NCI-H1694 treated with DMSO at 0.1 percent for 48 hours (cell line): ENCODE data around the gene PRELP.
A peak's percentile ranks its signal among the peaks of the same experiment; 100 is the strongest.
"Not testable (repeated sequence)": the region's sequence is repeated elsewhere in the genome, so short reads cannot be mapped to it uniquely, and the experiment has no call there.

Experiments used
- DNase-seq: peaks from one replicate; lab custom pipeline; 2025; lab: John Stamatoyannopoulos, UW

The PRELP gene

DNA sequence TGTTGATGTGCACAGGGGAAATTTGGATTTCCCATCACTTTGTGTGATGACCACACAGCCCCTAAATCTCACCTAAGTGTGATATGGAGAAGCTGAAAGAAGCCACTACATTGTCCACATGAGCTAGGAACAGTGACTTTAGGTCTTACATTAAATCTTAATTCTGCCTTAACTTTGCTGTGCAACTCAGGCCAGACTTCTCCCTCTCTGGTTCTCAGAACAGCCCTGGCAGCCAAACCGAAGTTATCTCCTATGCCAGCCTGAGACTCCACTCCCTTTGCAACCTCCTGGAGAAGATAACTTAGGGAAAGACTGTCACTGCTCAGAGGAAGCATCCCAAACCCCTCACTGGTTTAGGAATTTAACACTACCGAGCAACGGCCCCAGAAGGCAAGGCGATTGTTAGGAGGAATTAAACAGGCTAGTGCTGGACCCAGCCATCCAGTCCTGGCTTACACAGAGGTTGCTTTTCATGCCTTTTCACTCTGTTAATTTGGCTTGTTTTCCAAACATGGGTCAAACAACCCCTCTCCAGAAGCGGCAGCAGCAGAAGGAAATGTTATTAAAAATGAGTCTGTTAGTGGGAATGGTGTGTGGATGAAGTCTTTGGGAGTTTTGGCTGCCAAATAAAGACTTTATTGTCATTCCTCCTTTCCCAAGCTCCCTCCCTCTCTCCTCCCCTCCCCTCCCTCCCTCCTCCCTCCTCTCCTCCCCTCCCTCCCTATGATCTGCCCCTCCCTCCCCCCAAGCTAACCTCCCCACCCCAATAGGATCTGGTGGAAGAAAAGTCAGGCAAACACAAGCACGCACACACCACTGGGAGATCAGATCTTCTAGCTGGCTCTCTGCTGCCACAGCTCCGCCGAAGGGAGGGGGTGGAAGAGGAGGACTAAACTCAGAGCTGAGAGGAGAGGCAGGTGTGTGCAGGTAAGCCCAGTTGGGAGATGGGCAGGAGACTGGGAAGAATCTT is at the start of gene PRELP:
Gene PRELP (plus strand): TSS at position 795 of the 970 bp plus-strand sequence. CDS start 7,379 bp downstream, outside the sequence.
- peak; percentile 64 for DNase-seq

DNA sequence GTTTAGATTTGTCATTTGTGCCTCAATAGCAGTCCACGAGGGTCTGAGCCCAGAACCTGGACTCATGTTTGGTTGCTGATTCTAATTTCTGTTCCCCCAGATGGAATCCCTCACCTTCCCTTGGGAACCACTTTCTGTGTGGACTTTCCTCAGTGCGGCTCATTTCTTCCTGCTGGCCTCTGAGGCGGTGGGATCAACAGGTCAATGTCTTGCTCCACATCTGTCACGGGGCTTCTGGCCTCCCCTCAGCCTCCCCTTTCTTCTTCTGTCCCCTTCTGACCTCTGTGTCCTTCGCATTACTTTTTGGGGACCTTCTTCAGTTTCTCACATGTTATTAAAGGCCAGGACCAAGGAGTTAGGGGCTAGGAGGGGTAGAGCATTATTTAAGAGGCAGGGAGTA is 49.2 kb upstream of the PRELP start:
- no peak for DNase-seq

DNA sequence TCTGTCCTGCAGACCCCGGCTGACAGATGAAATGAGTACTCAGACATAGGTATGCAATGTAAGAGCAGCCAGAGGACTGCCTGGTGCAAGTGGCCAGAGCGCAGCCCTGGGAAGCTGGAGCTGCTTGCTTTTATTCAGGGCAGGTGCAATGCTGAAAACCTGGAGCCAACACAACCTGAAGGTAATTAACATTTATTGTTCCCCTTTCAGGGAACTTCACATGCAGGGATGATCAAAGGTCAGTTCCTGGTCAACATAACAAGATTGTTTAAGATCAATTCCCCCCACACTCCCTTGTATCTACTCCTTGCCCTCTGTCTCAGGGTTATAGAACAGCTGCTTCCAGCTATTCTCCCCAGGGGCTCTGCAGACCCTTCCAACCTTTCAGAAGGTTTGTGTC is 48.7 kb upstream of the PRELP start:
- DNase-seq = no peak

DNA sequence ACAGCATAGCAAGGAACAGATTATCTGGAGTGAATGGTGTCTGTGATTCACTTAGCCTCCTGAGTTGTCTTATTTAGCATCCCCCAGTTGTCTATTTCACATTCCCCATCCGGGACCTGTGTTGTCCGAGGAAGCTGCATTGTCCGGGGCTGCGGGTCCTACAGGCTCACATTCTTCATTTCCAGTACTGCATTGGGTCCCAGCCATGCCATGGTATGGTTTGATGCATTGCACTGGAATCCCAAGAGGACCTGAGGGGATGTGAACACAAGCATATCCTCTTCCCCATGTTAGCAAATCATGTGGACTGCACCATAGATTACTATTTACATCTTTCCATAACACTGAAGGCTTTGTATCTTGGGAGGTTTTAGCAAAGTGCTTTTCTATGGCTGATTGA is 48.2 kb upstream of the PRELP start:
- no peak for DNase-seq

DNA sequence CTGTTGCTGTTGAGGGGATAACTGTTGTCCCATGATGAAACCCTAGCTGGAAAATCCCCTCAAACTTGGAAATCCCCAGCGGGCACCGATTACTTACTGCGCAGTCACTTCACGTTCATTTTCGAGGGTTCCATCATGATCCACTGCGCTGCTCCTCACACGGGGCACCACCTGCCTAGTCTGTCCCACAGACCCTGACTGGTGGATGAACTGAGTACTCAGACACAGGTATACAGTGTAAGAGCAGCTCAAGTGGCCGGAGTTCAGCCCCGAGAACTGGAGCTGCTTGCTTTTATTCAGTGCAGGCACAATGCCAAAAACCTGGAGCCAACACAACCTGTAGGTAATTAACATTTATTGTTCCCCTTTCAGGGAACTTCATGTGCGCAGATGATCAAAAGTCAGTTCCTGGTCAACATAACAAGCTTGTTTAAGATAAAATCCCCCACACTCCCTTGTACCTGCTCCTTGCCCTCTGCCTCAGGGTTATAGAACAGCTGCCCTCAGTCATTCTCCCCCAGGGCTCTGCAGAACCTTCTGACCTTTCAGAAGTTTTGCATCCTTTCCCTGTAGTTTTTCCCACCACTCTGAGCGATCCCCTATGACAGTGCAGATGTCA is 46.5 kb upstream of the PRELP start:
- DNase-seq = no peak

DNA sequence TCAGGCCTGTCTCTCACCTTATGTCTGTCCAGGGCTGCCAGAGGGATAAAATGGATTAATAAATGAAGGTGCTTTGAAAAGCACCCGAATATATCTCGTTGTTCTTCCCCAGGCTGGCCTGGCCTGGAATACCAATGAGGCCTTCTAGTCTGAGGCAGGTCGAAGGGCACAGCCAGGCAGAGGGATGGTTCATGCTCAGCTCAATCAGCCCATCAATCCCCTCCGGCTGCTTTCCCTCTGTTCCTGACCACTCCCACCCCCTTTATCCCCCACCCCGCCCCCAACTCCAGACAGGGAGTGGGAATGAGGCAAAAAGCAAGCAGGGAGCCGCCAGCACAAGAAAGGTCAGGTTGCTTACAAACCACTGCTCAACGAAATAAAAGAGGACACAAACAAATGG is 40.0 kb upstream of the PRELP start:
- DNase-seq = no peak

DNA sequence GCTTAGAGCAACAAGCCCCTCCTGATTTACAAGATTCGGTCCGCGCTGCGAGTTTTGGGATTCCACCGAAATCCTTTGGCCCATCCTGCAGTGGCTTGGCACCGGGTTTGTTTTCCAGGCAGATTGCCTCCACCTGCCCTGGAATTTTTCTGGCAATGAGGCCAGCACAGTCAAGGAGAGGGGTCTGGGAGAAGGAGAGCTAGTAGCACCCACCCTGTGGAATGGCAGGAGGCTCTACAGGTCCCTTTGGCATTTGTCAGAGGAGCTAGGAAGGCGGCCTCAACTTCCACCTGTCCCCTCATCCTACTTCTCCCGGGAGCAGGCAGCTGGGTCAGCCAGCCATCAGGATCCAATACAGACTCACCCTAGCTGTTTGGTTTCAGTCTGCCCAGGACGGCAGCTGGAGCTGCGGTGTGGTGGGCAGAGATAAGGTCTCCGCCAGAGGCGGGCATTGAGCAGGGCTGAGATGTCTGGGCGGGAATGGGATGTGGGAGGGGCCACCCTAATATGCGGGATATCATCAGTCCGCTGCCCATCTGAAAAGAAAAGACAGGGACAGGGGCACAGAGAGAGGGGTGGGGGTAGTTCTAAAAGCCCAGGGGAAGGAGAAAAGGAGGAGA is 37.8 kb upstream of the PRELP start:
- DNase-seq = no peak

DNA sequence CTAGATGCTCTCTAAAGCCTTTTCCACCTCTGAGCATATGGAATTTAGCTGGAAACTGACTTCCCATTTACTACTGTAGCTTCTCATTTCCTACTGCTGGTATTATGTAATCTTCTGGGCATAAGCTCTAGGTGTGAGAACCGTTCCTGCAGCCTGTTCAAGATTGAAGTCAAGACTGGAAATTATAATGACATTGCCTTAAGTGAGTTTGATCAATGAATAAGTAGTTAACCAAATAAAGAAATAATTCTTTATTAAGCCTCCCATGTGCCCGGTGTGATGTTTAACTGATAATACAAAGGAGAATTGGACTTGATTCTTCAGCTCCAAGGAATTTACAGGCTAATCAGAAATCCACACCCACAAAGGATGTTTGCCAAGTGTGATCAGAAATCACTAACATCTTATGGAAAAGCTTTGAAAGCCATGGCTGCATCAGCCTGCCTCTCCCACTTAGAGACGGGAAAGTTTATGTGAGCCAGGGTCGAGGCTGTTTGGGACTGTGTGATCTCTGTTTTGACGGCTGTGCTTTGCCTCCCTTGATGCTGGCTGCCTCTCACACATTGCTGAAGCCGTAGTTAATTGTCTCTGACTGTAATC is 36.4 kb upstream of the PRELP start:
- DNase-seq = no peak

DNA sequence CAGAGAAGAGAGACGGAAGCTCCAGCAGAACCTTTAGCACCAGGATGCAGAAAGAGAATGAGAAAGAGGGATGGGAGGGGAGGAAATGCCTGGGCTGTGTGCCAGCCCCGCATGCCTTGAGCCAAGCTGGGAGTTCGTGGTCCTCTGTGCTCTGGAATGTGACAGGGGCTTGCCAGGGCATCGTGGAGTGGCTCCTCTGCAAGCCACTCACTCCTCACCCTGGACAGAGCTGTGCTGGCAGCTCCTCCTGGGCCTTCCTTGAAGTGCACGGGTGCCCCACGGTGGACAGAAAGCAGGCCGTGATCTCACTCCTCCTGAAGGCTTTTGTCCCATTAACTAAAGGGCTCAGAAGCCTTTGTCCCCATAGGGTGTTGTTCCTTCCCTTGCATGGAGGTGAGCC is 34.8 kb upstream of the PRELP start:
- peak; percentile 6 for DNase-seq

DNA sequence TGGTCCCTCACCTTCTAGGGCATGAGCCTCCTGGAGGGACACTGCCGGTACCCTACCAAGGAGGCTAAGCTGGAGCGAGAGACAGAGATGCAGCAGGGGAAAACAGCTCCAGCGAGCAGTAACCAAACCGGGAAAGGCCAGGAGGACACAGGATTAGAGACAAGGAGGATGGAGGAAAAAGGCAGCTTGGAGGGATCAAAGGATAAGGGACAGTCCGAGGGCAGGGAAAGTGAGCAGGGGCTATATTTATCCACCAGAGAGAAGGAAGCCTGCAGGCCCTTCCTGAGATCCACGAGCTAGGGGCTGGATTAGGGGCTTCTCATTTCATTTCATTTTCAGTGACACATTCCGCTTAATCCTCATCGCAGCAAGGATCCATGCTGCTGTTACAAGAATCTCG is 33.8 kb upstream of the PRELP start:
- DNase-seq = no peak

DNA sequence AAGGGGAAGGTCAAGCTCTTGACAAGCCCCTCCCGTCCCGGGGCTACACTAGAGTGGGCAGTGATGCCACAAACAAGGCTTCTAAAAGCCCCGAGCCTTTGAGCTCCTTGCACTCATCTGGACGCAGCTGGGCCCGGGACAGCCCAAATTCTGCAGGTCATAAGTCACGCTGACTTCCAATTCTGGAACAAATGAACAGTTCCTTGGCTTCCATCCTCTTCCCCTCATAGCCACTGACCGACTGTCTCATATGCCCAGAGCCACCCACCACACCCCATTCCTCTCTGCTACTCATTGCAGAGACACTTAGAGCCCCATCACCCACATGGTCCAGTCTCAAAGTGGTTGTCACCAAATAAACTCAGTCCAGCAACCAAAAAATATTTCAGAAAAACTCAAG is 32.8 kb upstream of the PRELP start:
- no peak for DNase-seq

DNA sequence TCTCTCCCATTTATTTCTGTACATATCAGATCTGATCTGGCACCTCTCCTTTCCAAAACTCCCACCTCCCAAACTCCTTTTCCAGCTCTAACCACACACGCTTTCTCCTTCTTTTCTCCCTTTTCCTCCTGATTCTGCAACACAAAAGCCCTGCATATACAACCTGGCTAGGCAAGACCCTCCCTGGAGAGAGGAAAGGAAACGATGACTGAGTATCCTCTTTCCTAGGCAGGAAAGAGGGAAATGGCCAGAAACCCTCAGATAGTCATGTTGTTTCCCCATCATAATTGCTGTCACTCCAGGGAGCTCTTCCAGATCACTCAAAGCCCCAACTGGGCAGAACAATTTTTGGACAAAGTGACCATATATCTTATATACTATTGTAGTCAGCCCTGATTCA is 32.3 kb upstream of the PRELP start:
- no peak for DNase-seq

DNA sequence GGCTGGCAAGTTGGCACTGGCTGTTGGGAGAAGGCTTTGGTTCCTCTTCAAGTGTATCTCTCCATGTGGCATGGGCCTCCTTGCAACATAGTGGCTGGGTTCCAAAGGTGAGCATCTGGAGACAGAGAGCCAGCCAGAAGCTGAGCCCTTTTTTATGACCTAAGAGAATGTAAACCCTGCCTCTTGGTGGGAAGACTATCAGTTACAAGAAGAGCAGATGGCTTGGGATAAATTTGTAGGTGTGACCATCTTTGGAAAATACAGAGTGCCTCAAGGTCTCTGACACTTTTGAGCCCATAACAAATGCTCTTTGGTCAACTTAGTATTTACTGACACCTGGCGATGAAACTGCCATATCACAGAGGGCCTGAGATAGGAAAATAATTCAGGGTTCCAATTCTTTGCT is 31.4 kb upstream of the PRELP start:
- DNase-seq = peak; percentile 57

DNA sequence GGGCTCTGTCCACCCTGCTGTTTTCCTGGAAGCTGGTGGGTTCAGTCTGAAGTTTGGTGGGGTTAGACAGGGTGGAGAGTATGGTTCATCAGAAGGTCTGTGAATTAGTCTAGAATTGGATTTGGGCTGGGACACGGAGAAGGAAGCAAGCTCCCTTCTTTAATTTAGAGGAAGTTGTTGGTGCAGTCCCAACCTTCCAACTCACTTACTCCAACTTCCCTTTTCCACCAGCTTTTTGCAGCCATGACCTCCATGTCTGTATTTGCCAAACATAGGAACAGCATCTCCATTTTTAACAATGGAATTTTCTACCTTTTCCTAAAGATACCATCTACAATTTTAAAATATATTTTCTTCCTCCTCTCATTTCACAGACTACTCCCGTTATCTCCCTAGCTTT is 28.5 kb upstream of the PRELP start:
- DNase-seq = no peak

DNA sequence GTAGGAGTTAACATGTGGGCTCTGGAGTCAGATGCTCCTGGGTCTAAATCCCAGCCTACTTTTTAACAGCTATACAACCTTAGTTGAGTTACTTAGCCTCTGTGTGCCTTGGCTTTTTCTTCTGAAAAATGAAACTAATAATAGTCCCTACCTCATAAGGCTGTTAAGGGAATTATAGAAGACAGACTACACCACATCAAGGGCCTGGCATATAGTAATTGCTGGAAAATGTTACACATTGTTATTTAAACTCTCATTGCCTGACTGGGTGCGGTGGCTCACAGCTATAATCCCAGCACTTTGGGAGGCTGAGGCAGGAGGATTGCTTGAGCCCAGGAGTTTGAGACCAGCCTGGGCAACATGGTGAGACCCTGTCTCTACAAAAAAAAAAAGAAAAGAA is 28.0 kb upstream of the PRELP start:
- not testable (repeated sequence) for DNase-seq

DNA sequence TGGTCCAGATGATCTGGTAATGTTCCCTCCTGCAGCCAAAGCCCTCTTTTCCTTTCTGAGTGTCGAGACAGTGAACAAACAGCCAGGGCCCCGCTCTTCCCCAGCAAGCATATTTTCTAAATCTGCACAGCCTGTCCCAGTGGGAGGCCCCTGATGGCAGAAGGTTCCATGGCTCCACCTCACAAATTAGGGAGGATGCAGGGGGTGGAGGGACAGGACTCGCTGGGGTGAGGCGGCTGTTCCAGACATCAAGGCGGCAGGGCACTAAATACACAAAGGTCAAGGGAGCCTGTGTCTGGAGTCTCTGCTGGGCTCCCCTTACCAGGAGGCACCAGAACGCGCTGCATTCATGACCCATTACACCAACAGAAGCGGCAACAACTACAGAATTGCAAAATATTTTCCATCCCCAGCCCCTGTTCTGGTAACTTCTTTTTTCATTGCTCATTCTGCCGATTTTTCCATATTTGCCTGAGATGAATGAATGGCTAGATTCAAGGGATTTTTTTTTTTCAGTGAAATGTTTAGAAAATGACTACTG is 27.0 kb upstream of the PRELP start:
- peak; percentile 77 for DNase-seq

DNA sequence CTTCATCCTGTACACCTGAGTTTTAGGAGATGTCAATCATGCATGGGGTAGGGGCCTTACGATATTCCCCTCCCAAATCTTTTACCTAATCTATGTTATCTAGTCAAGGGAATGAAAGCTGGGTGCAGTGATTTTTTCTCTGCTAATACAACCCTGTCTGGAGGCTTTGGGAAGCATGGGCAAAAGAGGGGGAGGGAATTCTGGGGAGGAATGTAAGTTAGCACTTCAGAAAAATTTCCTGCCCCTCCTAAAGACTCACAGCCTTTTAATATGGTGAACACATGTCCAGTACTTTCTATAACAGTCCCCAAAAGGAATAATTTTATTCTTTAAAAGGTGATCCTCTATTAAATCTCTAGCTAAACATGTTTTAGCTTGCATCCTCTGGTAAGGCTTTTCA is 25.6 kb upstream of the PRELP start:
- DNase-seq = no peak

DNA sequence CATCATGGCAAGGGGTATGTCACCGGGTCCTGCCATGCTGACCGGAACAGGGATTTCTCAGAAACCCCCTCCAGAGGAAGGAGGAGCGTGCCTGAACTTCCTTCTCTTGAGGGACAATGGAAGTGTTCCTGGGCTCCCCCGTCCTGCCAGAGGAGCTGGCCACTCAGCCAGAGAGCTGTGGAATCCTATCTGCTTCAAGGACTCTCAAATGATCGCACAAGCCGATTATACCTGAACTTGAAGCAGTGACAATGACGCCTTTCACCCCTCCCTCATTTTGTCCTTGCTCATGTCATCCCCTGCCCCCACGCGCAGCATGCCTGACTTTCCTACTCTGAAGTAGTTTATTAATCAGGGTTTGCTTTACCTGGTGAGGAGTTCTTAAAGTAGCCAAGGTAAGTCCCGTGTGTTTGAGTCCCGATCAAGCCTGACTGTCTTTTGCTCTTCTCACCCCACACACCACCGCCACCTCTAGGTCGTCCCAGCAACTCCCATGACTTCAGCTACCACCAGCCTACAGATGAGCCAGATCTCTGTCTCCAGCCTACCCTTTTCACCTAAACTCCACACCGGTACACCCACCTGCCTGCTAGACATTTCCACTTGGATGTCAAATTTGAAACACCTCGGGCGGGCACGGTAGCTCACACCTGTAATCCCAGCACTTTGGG is 25.0 kb upstream of the PRELP start:
- DNase-seq = no peak

DNA sequence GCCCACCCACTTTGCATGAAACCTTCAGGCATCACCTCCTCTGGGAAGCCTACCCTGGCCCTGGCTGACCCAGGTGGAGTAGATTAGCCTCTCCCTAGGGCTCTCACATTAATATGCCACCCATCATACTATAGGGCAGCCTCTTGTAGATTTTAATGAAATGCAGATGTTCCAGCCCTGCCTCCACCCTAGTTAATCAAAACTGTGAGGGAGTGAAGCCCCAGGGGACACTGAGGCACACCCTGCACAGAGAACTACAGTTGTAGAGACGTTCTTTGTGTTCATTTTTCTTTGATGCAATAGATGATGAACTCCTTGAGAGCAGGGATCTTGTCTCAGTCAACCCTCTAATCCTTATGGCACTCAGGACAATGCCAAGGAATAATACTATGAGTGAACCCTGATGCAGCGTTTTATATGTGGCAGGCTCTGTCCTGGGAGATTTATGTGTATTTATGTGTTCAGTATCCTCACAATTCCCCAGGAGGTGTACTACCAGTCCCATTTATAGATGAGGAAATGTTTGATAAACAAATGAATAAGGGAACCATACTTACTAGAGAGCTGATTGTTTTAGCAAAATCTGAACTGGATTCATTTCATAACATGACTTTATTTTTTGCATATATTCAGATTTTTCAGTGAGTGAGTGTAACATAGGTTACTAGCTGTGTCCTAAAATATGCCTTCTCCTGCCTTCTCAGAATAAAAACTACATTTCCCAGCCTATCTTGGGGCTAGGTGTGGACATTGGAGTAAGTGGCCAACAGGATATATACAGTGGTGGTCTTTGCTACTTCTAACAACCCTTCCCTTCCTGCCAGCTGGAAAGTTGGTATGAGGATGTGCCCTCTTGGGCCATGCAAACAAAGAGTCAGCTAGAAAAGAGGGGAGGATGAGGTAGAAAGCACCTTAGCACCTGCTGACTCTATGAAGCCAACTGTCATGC is 23.5 kb upstream of the PRELP start:
- DNase-seq = no peak

DNA sequence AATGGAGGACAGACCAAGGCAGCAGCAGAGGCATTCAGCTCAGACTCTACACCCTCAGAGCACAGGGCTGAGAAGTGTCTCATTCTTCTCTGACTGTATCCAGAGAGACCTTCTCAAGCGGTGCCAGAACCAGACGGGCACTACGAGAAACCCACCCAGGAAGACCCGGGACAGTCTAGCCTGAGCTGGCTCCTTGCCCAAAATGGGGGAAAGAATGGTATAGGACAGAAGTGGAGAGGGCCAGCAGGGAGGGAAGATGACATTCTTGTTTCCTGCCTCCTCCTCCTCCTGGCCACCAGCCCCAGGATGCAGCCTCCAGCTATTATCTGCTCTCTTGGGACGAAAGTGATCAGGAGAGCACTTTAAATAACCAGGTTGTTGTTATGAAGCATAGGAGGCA is 22.6 kb upstream of the PRELP start:
- no peak for DNase-seq

DNA sequence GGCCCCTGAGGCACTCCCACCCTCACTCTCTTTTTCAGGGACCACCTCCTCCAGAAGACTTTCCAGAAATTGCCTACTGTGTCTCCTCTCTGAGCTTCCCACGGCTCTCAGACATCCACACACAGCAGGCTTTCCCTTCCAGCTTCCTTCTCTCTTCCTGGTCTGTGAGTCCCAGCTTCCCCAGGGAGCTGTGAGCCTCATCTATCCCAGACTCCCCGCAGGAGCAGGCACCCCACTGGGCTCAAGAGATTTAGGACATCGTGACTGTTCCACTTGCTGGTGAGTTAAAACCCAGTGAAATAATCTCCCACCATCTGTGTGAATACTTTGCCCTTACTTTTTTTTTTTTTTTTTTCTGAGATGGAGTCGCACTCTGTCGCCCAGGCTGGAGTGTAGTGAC is 22.0 kb upstream of the PRELP start:
- DNase-seq = no peak
